ENCODE results near the gene AURKAIP1. TPM values are rescaled to one million over a fixed set of nuclear protein-coding genes. Genes with fewer than 3 reads are reported as not detected.
A peak's percentile ranks its signal among the peaks of the same experiment; 100 is the strongest.

AURKAIP1 gene
- total and polyA plus RNA-seq, 7 experiments from 2014 or later: 53.8 to 160 (median 65.2) TPM

- intact Hi-C loops (cut with micrococcal nuclease): no loop called here
- no peaks in the 10 kb centered on the region for H3K9me3 ChIP-seq (ENCODE audit: control insufficient read depth in 2 of 3, low read length in 3 of 3)
- no peak overlapping the region for H3K4me3 ChIP-seq (ENCODE audit: low read length)
- ChIA-PET CTCF (no interaction called here), POLR2A (no interaction called here)
- no peak for DNase-seq
- H3K4me1 ChIP-seq (ENCODE audit: control insufficient read depth in 2 of 2, insufficient read depth in 2 of 2, low read length in 2 of 2): no peaks in the 10 kb centered on the region
- H3K27ac Mint-ChIP-seq: peak overlapping the region in 2 of 9 donors; percentile 6 to 19
- H3K4me1 Mint-ChIP-seq: peaks cover 0 to 7% (median 0%) of the 10 kb centered on the region in 7 donors
- H3K27ac ChIP-seq (ENCODE audit: low read depth, low read length): no peak overlapping the region
- H3K36me3 Mint-ChIP-seq: peaks cover 0 to 11% (median 4%) of the 10 kb centered on the region in 5 donors
- peaks cover 0 to 4% (median 0%) of the 10 kb centered on the region in 11 donors for H3K9me3 Mint-ChIP-seq
- H3K27me3 Mint-ChIP-seq: no peaks in the 10 kb centered on the region
- no peak for ATAC-seq
- no peak overlapping the region for H3K4me3 Mint-ChIP-seq
- H3K27me3 ChIP-seq (ENCODE audit: control insufficient read depth in 2 of 2, insufficient read depth in 2 of 2, low read length in 2 of 2): no peaks in the 10 kb centered on the region
- H3K36me3 ChIP-seq (ENCODE audit: control insufficient read depth in 2 of 3, insufficient read depth in 3 of 3, low read length in 3 of 3): peaks cover 0 to 29% (median 0%) of the 10 kb centered on the region in 3 experiments
Measured at GRCh38 chr1:1340791-1341548, 34.0 kb downstream of the AURKAIP1 start.

DNA sequence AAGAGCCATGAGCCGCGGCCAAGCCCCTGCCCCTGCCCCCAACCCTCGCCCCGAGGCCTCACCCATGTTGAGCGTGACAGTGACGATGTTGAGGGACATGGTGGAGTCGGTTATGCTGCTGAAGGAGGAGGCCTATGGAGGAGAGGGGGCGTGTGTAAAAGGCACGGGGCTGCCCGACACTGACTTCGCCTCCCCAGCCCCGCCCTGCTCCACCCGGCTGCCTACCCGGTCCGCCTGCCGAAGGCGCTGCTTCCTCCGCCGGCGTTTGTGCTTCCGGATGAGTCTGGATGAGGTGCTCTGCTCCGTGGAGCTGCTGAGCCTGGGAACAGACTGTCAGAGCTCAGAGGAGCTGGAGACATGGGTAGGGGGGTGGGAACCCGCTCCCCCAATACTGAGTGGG lies 34.8 kb downstream of the AURKAIP1 start:
- Mint-ChIP-seq H3K4me1 (peaks cover 0 to 7% (median 0%) of the 10 kb centered on the region in 7 donors), H3K36me3 (peaks cover 0 to 11% (median 4%) of the 10 kb centered on the region in 5 donors), H3K9me3 (peaks cover 0 to 4% (median 0%) of the 10 kb centered on the region in 11 donors), H3K4me3 (no peak overlapping the region), H3K27me3 (no peaks in the 10 kb centered on the region), H3K27ac (no peak overlapping the region)
- H3K4me1 ChIP-seq (ENCODE audit: control insufficient read depth in 2 of 2, insufficient read depth in 2 of 2, low read length in 2 of 2): no peaks in the 10 kb centered on the region
- intact Hi-C loops (cut with micrococcal nuclease): no loop called here
- H3K27me3 ChIP-seq (ENCODE audit: control insufficient read depth in 2 of 2, insufficient read depth in 2 of 2, low read length in 2 of 2): no peaks in the 10 kb centered on the region
- DNase-seq (no peak), ATAC-seq (no peak)
- POLR2A ChIA-PET: no interaction called here
- H3K9me3 ChIP-seq (ENCODE audit: control insufficient read depth in 2 of 3, low read length in 3 of 3): no peaks in the 10 kb centered on the region
- no peak overlapping the region for H3K4me3 ChIP-seq (ENCODE audit: low read length)
- CTCF ChIA-PET: no interaction called here
- peaks cover 0 to 29% (median 0%) of the 10 kb centered on the region in 3 experiments for H3K36me3 ChIP-seq (ENCODE audit: control insufficient read depth in 2 of 3, insufficient read depth in 3 of 3, low read length in 3 of 3)
- no peak overlapping the region for H3K27ac ChIP-seq (ENCODE audit: low read depth, low read length)

GRCh38 chr1:1338278-1338677 lies 36.7 kb downstream of the AURKAIP1 start:
- H3K4me3 ChIP-seq (ENCODE audit: low read length): no peak overlapping the region
- ATAC-seq: no peak
- H3K36me3 Mint-ChIP-seq: peaks cover 0 to 11% (median 4%) of the 10 kb centered on the region in 5 donors
- POLR2A ChIA-PET: no interaction called here
- no peaks in the 10 kb centered on the region for H3K27me3 ChIP-seq (ENCODE audit: control insufficient read depth in 2 of 2, insufficient read depth in 2 of 2, low read length in 2 of 2)
- no peaks in the 10 kb centered on the region for H3K9me3 ChIP-seq (ENCODE audit: control insufficient read depth in 2 of 3, low read length in 3 of 3)
- H3K4me3 Mint-ChIP-seq: no peak overlapping the region
- H3K27ac ChIP-seq (ENCODE audit: low read depth, low read length): no peak overlapping the region
- no peaks in the 10 kb centered on the region for H3K4me1 ChIP-seq (ENCODE audit: control insufficient read depth in 2 of 2, insufficient read depth in 2 of 2, low read length in 2 of 2)
- DNase-seq: no peak
- peaks cover 0 to 29% (median 0%) of the 10 kb centered on the region in 3 experiments for H3K36me3 ChIP-seq (ENCODE audit: control insufficient read depth in 2 of 3, insufficient read depth in 3 of 3, low read length in 3 of 3)
- no peak overlapping the region for H3K27ac Mint-ChIP-seq
- H3K4me1 Mint-ChIP-seq: peaks cover 0 to 5% (median 0%) of the 10 kb centered on the region in 7 donors
- H3K9me3 Mint-ChIP-seq: peaks cover 0 to 4% (median 0%) of the 10 kb centered on the region in 11 donors
- CTCF ChIA-PET: no interaction called here
- intact Hi-C loops (cut with micrococcal nuclease): no loop called here
- no peaks in the 10 kb centered on the region for H3K27me3 Mint-ChIP-seq

DNA sequence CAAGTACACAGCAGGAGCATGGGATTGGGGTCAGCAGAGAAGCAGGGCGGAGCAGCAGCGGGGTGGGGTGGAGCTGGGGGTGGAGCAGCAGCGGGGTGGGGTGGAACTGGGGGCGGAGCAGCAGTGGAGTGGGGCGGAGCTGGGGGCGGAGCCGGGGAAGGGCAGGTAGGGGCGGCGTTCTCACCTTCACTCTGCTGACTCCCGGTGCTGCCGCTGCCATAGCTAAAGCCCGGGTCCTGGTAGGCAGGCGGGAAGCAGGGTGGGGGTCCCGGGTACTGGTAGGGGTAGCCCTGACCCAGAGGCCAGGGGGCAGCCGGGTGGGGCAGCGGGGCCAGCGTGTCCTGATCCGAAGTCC lies 37.2 kb downstream of the AURKAIP1 start:
- peaks cover 0 to 2% (median 0%) of the 10 kb centered on the region in 7 donors for H3K4me1 Mint-ChIP-seq
- CTCF ChIA-PET: no interaction called here
- Histone ChIP-seq H3K4me3 (ENCODE audit: low read length) (no peak overlapping the region), H3K27me3 (ENCODE audit: control insufficient read depth in 2 of 2, insufficient read depth in 2 of 2, low read length in 2 of 2) (no peaks in the 10 kb centered on the region), H3K27ac (ENCODE audit: low read depth, low read length) (no peak overlapping the region), H3K36me3 (ENCODE audit: control insufficient read depth in 2 of 3, insufficient read depth in 3 of 3, low read length in 3 of 3) (peaks cover 0 to 29% (median 0%) of the 10 kb centered on the region in 3 experiments), H3K4me1 (ENCODE audit: control insufficient read depth in 2 of 2, insufficient read depth in 2 of 2, low read length in 2 of 2) (no peaks in the 10 kb centered on the region), H3K9me3 (ENCODE audit: control insufficient read depth in 2 of 3, low read length in 3 of 3) (no peaks in the 10 kb centered on the region)
- DNase-seq (peak in 2 of 9 donors; percentile 31 to 62), ATAC-seq (peak; percentile 60)
- no peaks in the 10 kb centered on the region for H3K27me3 Mint-ChIP-seq
- no peak overlapping the region for H3K4me3 Mint-ChIP-seq
- H3K27ac Mint-ChIP-seq: no peak overlapping the region
- peaks cover 0 to 4% (median 0%) of the 10 kb centered on the region in 11 donors for H3K9me3 Mint-ChIP-seq
- peaks cover 0 to 11% (median 4%) of the 10 kb centered on the region in 5 donors for H3K36me3 Mint-ChIP-seq
- POLR2A ChIA-PET: no interaction called here
- intact Hi-C loops (cut with micrococcal nuclease): no loop called here

- no peak overlapping the region for H3K27ac Mint-ChIP-seq
- ChIA-PET POLR2A (interaction anchor here (1.3 kb wide), 1 partner anchor 12 kb away, joined by 3 read pairs; no protein-coding TSS in a partner anchor), CTCF (no interaction called here)
- no peak overlapping the region for H3K4me3 Mint-ChIP-seq
- Histone ChIP-seq H3K36me3 (ENCODE audit: control insufficient read depth in 2 of 3, insufficient read depth in 3 of 3, low read length in 3 of 3) (peaks cover 0 to 29% (median 0%) of the 10 kb centered on the region in 3 experiments), H3K4me3 (ENCODE audit: low read length) (no peak overlapping the region), H3K9me3 (ENCODE audit: control insufficient read depth in 2 of 3, low read length in 3 of 3) (no peaks in the 10 kb centered on the region), H3K27me3 (ENCODE audit: control insufficient read depth in 2 of 2, insufficient read depth in 2 of 2, low read length in 2 of 2) (no peaks in the 10 kb centered on the region), H3K4me1 (ENCODE audit: control insufficient read depth in 2 of 2, insufficient read depth in 2 of 2, low read length in 2 of 2) (no peaks in the 10 kb centered on the region), H3K27ac (ENCODE audit: low read depth, low read length) (no peak overlapping the region)
- H3K27me3 Mint-ChIP-seq: no peaks in the 10 kb centered on the region
- intact Hi-C loops (cut with micrococcal nuclease): no loop called here
- DNase-seq: no peak
- H3K4me1 Mint-ChIP-seq: no peaks in the 10 kb centered on the region
- no peak for ATAC-seq
- peaks cover 0 to 4% (median 0%) of the 10 kb centered on the region in 11 donors for H3K9me3 Mint-ChIP-seq
- peaks cover 0 to 11% (median 4%) of the 10 kb centered on the region in 5 donors for H3K36me3 Mint-ChIP-seq
Measured at GRCh38 chr1:1336931-1337792, 37.8 kb downstream of the AURKAIP1 start.

DNA sequence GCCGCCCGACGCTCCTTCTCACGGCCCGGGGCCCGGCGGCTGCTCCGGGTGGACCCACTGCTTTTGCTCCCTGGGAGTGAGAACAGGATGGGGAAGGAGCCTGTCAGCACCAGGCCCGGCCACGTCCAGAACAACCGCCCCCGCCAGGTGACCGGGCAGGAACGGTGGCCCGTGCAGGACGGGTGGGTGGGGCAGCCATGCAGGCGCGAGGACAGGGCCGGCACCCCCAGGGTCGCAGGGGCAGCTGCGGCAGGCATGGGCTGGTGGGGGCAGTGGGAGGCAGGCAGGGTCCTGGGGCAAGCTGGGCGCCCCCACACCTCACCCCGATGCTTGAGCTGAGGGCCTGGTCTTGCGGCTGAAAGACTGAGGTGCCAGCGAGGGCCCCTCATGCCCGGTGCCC lies 38.6 kb downstream of the AURKAIP1 start:
- ChIA-PET CTCF (no interaction called here), POLR2A (interaction anchor here (1.3 kb wide), 2 partner anchors 11 to 12 kb away, joined by 3 read pairs; no protein-coding TSS in a partner anchor)
- intact Hi-C loops (cut with micrococcal nuclease): no loop called here
- Mint-ChIP-seq H3K27ac (no peak overlapping the region), H3K9me3 (peaks cover 0 to 4% (median 0%) of the 10 kb centered on the region in 11 donors), H3K4me3 (no peak overlapping the region), H3K36me3 (peaks cover 0 to 11% (median 4%) of the 10 kb centered on the region in 5 donors), H3K27me3 (no peaks in the 10 kb centered on the region), H3K4me1 (no peaks in the 10 kb centered on the region)
- H3K36me3 ChIP-seq (ENCODE audit: control insufficient read depth in 2 of 3, insufficient read depth in 3 of 3, low read length in 3 of 3): peaks cover 0 to 29% (median 0%) of the 10 kb centered on the region in 3 experiments
- no peaks in the 10 kb centered on the region for H3K27me3 ChIP-seq (ENCODE audit: control insufficient read depth in 2 of 2, insufficient read depth in 2 of 2, low read length in 2 of 2)
- H3K4me1 ChIP-seq (ENCODE audit: control insufficient read depth in 2 of 2, insufficient read depth in 2 of 2, low read length in 2 of 2): no peaks in the 10 kb centered on the region
- DNase-seq (no peak), ATAC-seq (no peak)
- H3K4me3 ChIP-seq (ENCODE audit: low read length): no peak overlapping the region
- H3K9me3 ChIP-seq (ENCODE audit: control insufficient read depth in 2 of 3, low read length in 3 of 3): no peaks in the 10 kb centered on the region
- no peak overlapping the region for H3K27ac ChIP-seq (ENCODE audit: low read depth, low read length)
